Cortex of kidney (tissue), 1 donor: ENCODE data around the gene HPCAL1.

Source experiments
- DNase-seq: peaks from one replicate; lab custom pipeline; 2025; lab: John Stamatoyannopoulos, UW

The HPCAL1 gene

DNA sequence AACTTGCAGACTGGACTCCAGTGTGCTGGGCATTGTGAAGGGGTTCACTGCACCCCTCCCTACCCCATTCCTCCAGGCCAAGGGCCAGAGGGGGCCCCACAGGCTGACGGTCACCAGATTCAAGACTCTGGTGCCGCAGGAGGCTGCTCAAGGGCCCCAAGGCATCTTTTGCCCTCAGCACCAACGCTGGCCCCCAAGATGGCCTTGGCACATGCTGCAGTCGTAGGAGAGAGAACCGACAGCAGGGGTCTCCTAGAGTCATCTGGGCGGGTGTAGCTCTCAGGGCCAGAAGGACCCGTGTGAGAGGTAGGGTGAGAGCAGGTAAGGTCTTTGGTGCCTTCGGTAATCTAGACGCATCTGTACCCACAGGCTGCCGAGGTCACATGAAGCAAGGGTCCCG is 164.1 kb downstream of the HPCAL1 start:
- no peak for DNase-seq

DNA sequence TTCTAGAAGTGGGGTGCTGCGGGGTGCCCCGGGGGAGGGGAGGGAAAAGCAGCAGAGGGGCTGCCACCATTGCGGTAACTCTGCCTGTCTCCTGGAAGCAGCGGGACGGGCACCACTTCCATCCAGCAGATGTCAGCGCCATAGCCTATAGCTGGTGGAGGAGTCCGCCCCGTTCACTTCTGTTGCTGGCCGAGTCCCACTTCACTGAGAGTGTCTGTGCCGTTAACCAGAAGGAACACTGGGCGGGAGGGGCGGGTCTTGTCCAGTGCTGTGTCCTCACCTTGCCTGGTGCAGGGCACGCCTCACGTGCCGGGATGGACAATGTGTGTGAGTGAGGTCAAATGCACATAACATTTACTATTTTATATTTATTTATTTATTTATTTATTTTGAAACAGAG is 164.7 kb downstream of the HPCAL1 start:
- no peak for DNase-seq

DNA sequence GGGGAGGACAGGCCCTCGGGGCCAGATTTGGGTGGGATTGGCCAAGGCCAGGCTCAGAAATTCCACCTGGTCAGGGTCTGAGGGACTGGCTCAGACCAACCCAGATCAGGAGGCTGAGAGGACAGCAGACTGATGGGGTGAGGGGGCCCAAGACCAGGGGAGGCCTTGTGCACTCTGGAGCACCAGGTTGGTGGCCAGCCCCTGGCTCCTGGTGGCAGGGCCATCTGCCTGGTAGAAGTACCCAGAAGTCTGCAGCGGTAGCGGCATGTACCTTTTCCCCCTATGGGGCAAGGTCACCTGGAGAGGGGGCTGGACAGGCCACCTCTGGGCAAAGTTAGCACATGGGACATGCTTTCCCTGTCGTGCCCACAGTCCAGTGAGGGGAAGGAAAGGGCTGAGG is 166.6 kb downstream of the HPCAL1 start:
- DNase-seq, result no peak

DNA sequence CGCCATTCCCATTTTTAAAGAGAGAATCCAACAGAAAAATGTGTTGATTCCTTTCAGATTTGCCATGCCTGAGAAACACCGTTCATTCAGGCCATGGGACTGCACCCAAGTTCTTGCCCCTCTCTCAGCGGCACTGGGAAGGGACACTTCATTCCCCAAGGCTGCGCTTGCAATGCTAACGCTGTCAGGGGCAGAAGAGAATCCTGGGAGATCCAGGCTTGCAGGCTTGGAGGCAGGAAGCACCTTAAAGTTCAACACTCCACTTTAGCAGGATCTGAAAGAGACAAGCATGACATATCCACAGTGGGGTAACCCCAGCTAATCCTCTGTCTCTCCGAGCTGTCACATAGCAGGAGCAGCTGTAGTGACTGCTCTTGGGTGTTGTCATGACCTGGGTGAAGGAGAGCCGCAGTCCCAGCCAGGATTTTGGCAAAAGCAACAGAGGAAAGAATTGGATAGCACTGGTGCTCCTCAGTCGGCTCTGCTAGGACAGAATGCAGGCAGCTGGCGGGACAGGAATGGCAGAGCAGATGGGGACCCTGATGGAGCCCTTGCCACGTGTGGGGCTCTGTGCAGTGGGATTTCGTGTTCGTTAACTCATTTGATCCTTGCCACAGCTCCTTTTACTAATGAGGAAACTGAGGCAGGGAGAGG is 167.4 kb downstream of the HPCAL1 start:
- DNase-seq, result no peak

DNA sequence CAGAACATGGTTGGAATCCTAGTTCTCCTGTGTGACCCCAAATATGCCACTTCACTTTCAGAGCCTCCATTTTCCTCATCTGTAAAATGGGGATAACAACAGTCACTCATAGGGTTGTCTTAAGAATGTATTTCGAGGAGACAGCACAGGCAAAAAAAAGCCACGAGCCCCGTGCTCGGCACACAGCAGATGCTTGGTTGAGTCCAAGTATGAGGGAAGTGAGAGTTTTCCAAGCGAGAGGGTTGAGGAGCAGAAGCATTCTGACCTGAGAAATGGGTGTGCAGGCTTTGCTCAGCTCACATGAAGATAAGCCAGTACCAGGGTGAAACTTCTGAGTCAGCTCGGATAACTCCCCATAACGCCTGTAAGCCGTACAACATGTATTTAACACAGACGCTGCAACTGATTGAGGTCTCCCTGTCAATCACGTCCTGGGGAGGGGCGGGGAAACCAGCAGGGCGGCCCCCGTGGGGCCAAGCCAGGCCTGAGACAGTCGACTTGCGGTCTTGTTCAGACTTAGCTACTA is 168.4 kb downstream of the HPCAL1 start:
- no peak for DNase-seq

DNA sequence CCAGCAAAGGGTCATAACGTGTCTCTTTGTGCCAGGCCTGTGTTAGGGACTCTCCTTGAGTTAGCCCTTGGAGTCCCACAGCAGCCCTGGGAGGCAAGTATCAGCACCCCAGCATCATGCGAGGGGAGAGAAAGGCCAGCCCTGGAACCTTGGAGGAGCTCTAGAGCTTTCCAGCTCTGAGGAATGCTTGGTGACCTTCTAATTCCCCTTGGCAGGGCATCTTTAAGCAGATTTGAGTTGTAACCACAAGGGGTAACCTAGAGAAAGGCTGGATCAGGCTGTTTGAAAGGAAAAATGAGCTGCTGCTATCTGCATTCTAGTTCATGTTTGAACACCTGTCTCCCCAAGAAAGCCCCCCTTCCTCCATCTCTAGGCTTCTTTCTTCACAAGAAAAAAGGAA is 169.3 kb downstream of the HPCAL1 start:
- DNase-seq, result no peak

DNA sequence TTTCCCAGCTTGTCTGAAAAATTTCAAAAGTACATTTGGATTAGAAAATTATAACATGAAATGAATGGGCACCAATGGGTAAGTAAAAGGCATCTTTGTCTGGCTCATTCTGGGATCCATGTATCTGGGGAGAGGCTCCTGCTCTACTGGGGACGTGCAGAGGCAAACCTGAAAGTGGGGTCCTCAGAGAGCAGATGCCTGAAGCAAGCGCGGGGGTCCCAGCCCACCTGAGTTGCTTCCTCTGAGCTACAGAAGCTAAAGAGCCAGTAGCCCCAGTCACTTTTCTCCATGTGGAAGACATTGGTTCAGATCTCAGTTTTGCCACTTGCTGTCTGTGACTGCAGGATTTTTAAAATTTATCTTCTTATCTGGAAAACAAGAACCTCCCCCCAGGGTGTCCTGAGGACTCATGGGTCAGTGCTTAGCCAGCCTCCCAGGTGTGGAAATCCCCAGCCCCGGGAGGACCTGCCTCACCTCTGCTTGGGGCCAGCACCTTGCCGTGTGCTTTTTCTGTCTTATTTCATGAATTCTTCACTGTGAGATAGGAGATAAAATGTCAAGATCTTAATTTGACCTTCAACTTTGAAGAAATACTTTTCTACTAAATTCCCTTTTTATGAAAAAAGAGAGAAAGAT is 170.5 kb downstream of the HPCAL1 start:
- DNase-seq, result no peak

DNA sequence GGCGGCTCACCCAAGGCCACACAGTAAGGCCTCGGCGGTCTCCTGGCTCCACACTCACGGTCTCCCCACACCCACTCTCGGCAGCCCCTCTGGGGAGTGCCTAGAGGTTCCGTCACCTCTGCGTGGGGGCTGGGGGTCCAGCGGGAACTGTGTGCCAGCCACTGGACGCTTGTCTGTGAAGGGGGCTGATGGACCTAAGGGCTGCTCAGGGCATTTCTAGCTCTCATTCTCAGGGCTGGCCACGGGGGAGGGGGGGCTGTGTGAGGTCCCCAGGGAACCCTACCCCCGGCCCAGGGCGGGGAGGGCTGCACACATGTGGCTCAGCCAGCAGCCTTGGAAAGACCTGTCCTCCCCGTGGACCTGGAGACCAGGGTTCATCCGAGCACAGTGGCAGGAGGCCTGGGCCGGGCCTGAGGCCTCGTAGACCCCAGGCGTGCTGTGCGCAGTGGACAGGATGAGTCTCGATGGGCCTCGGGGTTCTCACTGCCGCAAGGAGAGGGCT is 172.6 kb downstream of the HPCAL1 start:
- no peak for DNase-seq

DNA sequence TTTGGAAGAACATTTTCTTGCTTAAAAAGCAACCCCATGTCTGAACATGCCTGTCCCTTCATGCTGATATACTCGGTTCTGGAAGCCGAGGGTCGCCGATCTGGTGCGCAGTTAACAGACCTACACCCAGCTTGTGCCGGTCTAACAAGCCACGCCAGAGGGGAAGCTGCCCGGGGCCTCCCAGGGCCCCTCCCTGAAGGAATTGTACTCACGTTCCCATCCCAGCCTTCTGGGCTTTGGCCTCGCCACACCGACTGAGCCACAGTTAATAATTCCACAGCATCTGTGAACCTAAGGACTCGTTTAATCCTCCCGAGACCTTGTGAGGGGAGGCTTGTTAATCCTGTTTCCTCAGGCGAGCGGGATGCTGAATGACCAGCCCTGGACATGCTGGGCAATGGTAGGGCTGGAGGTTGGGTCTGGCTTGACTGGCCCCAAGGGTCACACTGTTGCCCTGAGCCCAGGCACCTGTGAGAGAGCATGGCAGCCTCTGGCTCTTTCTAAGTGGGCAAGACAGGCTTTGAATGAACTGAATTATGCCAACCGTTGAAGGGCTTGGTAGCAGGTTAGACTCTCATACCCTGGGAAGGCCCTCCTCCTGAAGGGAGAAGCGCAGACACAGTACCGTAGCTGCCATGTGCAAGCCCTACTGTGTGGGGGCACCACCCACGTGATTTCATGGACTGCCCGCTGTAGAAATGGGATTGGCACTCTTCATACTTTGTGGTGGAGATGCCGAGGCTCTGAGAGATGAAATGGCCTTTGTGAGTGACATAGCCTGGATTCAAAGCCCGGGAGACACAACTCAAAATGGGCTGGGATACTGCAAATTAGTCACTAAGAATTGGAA is 173.3 kb downstream of the HPCAL1 start:
- DNase-seq, result no peak

DNA sequence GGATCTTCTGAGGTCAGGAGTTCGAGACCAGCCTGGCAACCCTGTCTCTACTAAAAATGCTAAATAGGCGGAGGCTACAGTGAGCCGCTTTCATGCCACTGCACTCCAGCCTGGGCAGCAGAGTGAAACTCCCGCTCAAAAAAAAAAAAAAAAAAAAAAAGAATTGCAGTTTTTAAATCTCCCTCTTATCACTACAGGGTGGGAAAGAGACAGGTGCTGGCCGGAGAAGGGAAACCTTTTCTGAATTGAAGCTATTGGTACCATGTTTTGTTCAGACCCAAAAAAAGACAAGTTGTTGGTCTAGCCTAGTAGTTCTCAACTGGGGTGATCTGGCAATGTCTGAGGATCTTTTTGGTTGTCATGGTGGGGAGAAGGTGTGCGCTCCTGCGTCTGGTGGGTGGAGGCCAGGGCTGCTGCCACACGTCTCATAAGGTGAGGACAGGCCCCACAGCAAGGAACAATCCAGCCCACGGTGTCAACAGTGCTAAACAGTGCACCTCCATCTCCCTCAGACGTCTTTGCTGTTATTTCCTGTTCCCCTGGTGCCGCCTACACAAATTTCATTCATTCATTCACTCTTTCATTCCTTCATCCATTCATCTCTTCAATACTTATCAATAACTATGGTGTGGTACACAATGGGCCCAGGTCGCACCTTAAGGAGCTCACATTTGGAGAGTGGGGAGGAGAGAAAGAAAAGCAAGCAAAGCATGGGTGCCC is 174.2 kb downstream of the HPCAL1 start:
- no peak for DNase-seq
